Parathyroid adenoma (tissue), 2 donors: ENCODE measurements around the gene MAPK8IP3.
"Not testable (repeated sequence)": the region's sequence is repeated elsewhere in the genome, so short reads cannot be mapped to it uniquely, and the experiment has no call there.

Source experiments
- H2AFZ ChIP-seq: fragments of 300-600 bp; sonication (generic); one replicate; pipeline ENCODE4 v1.7.0; 2017; ENCODE audit warnings: antibody characterized with exemption, mild to moderate bottlenecking
- H3K27ac ChIP-seq: fragments of 300-600 bp; sonication (generic); one replicate; pipeline ENCODE4 v1.7.0; 2017
- H3K27me3 ChIP-seq: fragments of 300-600 bp; sonication (generic); one replicate; pipeline ENCODE4 v1.7.0; 2017; ENCODE audit warnings: low read length; ENCODE audit not compliant: control insufficient read depth, insufficient read depth
- H3K36me3 ChIP-seq: fragments of 300-600 bp; sonication (generic); one replicate; pipeline ENCODE4 v1.7.0; 2017; ENCODE audit warnings: low read length; ENCODE audit not compliant: control insufficient read depth, insufficient read depth
- H3K4me1 ChIP-seq: fragments of 300-600 bp; sonication (generic); one replicate; pipeline ENCODE4 v1.7.0; 2017; ENCODE audit warnings: control low read depth
- H3K4me2 ChIP-seq: fragments of 300-600 bp; sonication (generic); one replicate; pipeline ENCODE4 v1.7.0; 2017; ENCODE audit warnings: low read length
- H3K4me3 ChIP-seq: fragments of 300-600 bp; sonication (generic); one replicate; pipeline ENCODE4 v1.7.0; 2017; ENCODE audit warnings: low read depth, low read length
- H3K79me2 ChIP-seq: fragments of 300-600 bp; sonication (generic); one replicate; pipeline ENCODE4 v1.7.0; 2017; ENCODE audit warnings: control low read depth
- H3K9ac ChIP-seq: fragments of 300-600 bp; sonication (generic); one replicate; pipeline ENCODE4 v1.7.0; 2017; ENCODE audit warnings: mild to moderate bottlenecking
- H3K9me3 ChIP-seq: fragments of 300-600 bp; sonication (generic); one replicate; pipeline ENCODE4 v1.7.0; 2017; ENCODE audit warnings: low read length; ENCODE audit not compliant: control insufficient read depth
- TF ChIP-seq, protein P1 (sequence below): fragments of 300-600 bp; sonication (generic); IDR thresholded peaks from one replicate; pipeline ENCODE4 v1.7.0; 2017; ENCODE audit warnings: antibody characterized with exemption, mild to moderate bottlenecking
- donor health status: primary hyperparathyroidism.

The MAPK8IP3 gene

DNA sequence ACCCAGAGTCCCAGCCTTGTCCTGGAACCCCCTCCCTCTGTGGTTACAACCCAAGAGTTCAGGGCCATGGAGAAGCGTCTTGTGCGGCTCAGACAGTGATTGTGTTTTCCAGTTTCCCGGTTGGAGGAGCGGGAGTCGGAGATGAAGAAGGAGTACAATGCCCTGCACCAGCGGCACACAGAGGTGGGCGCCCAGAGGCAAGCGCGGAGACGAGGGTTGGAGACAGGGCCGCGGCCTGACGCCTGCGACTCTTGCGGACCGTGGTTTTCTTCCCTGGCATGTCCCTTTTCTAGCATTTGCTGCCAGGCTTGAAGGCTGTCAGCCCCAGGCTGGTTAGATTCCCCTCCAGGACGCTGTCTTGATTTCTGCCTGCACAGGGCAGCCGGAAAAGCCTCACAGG, 23.0 kb downstream of the MAPK8IP3 start:
- Histone ChIP-seq H3K4me3 (no peak overlapping the region), H3K36me3 (no peaks in the 10 kb centered on the region)

GRCh38 chr16:1729445-1729844, 23.4 kb downstream of the MAPK8IP3 start:
- Histone ChIP-seq H3K9me3 (no peaks in the 10 kb centered on the region), H3K4me3 (no peak overlapping the region), H3K4me2 (no peak overlapping the region), H3K9ac (no peak overlapping the region), H3K36me3 (no peaks in the 10 kb centered on the region), H3K27me3 (no peaks in the 10 kb centered on the region), H3K79me2 (peaks cover 54% of the 10 kb centered on the region), H3K27ac (no peak overlapping the region), H2AFZ (no peak overlapping the region), H3K4me1 (no peaks in the 10 kb centered on the region)
- TF ChIP-seq, protein P1, sequence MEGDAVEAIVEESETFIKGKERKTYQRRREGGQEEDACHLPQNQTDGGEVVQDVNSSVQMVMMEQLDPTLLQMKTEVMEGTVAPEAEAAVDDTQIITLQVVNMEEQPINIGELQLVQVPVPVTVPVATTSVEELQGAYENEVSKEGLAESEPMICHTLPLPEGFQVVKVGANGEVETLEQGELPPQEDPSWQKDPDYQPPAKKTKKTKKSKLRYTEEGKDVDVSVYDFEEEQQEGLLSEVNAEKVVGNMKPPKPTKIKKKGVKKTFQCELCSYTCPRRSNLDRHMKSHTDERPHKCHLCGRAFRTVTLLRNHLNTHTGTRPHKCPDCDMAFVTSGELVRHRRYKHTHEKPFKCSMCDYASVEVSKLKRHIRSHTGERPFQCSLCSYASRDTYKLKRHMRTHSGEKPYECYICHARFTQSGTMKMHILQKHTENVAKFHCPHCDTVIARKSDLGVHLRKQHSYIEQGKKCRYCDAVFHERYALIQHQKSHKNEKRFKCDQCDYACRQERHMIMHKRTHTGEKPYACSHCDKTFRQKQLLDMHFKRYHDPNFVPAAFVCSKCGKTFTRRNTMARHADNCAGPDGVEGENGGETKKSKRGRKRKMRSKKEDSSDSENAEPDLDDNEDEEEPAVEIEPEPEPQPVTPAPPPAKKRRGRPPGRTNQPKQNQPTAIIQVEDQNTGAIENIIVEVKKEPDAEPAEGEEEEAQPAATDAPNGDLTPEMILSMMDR = no peak

More for the DNA sequence above, 23.0 kb downstream of the MAPK8IP3 start:
- Histone ChIP-seq H3K9ac (no peak overlapping the region), H3K79me2 (peaks cover 54% of the 10 kb centered on the region), H3K4me1 (no peaks in the 10 kb centered on the region), H3K9me3 (no peaks in the 10 kb centered on the region), H3K27ac (no peak overlapping the region), H3K4me2 (no peak overlapping the region), H2AFZ (no peak overlapping the region), H3K27me3 (no peaks in the 10 kb centered on the region)
- TF ChIP-seq, protein P1 = no peak

- TF ChIP-seq, protein P1 = no peak
- Histone ChIP-seq H3K36me3 (no peaks in the 10 kb centered on the region), H3K4me2 (no peak overlapping the region), H3K9ac (no peak overlapping the region), H3K27me3 (no peaks in the 10 kb centered on the region), H2AFZ (no peak overlapping the region), H3K4me3 (no peak overlapping the region), H3K9me3 (no peaks in the 10 kb centered on the region), H3K4me1 (no peaks in the 10 kb centered on the region), H3K79me2 (peaks cover 55% of the 10 kb centered on the region), H3K27ac (no peak overlapping the region)
Measured at GRCh38 chr16:1731073-1731472, 25.1 kb downstream of the MAPK8IP3 start.

DNA sequence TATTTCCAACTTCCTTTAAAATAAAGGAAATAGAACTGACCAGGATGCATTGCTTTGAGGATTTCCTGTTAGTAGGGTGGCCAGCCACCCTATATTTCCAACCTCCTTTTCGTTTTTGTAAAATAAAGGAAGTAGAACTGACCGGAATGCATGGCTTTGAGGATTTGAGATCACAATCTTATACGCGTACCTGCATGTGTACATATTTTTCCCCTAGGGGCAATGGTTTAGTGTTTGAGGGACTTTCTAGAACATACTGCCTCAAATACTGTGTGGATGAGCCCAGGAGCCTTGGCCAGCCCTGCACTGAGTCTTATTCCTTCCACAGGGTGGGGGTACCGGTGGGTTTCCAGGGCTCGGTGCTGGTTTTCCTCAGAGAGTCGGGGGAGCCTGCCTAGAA, 25.6 kb downstream of the MAPK8IP3 start:
- H3K27me3 ChIP-seq = no peaks in the 10 kb centered on the region
- no peak overlapping the region for H3K4me3 ChIP-seq
- no peak overlapping the region for H3K9ac ChIP-seq
- peaks cover 51% of the 10 kb centered on the region for H3K79me2 ChIP-seq
- H2AFZ ChIP-seq = no peak overlapping the region
- H3K4me1 ChIP-seq = no peaks in the 10 kb centered on the region
- H3K27ac ChIP-seq = no peak overlapping the region
- H3K9me3 ChIP-seq = no peaks in the 10 kb centered on the region
- TF ChIP-seq, protein P1 = no peak
- no peaks in the 10 kb centered on the region for H3K36me3 ChIP-seq
- no peak overlapping the region for H3K4me2 ChIP-seq

- H3K36me3 ChIP-seq = no peaks in the 10 kb centered on the region
- no peak overlapping the region for H3K27ac ChIP-seq
- no peak overlapping the region for H3K4me2 ChIP-seq
Measured at GRCh38 chr16:1732071-1732470, 26.1 kb downstream of the MAPK8IP3 start.

DNA sequence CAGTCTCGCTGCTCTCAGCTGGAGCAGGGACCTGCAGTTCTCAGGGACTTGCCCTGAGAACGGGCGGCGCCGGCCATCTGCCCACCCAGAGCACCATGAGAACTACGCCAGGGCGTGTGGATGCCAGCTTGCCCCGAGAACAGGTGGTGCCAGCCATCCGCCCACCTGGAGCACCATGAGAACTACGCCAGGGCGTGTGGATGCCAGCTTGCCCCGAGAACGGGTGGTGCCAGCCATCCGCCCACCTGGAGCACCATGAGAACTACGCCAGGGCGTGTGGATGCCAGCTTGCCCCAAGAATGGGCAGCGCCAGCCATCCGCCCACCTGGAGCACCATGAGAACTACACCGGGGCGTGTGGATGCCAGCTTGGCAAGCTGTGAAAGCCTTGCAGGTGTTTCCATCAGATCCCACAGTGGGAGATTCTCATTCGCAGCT, 26.6 kb downstream of the MAPK8IP3 start:
- not testable (repeated sequence) for H3K27me3 ChIP-seq, H3K4me1 ChIP-seq, H3K9ac ChIP-seq, H3K36me3 ChIP-seq, H2AFZ ChIP-seq, H3K4me3 ChIP-seq, H3K27ac ChIP-seq, H3K4me2 ChIP-seq, H3K9me3 ChIP-seq
- H3K79me2 ChIP-seq = peaks cover 46% of the 10 kb centered on the region

More at GRCh38 chr16:1732071-1732470, 26.1 kb downstream of the MAPK8IP3 start:
- no peak overlapping the region for H3K4me3 ChIP-seq
- H3K9ac ChIP-seq = no peak overlapping the region
- TF ChIP-seq, protein P1 = no peak
- H3K27me3 ChIP-seq = no peaks in the 10 kb centered on the region
- no peaks in the 10 kb centered on the region for H3K4me1 ChIP-seq
- H2AFZ ChIP-seq = no peak overlapping the region
- H3K9me3 ChIP-seq = no peaks in the 10 kb centered on the region
- peaks cover 49% of the 10 kb centered on the region for H3K79me2 ChIP-seq
